Left colon (tissue), 2 donors: Measurements from ENCODE around the gene PIRT. TPM values are rescaled to one million over a fixed set of nuclear protein-coding genes. Genes with fewer than 3 reads are reported as not detected.

Experiments used
- total RNA-seq, 2 donors: library from RNA; stranded (reverse); fragmentation: NEBNext Ultra II Directional; extraction: Animal tissue kit (Norgen Biotek cat#: 25700); gene quantifications; one replicate each; pipeline ENCODE4 v1.2.1, GENCODE V29; 2021
- donor health status: DM: no; HTN: no; CAD: no.
- donor health status: DM: yes; HTN: yes; CAD: no.

The PIRT gene
- total RNA-seq, 2 donors from 2014 or later, result 0.58 to 1.1 TPM

Other genes starting within 250 kb of the PIRT start
- 1 to 10 TPM; 1.0 to 1.6 TPM for gene MYH3, start 180.8 kb downstream of the PIRT start, total RNA-seq
- 10 to 100 TPM; 43.4 to 48.7 TPM for gene SCO1, start 140.6 kb downstream of the PIRT start, total RNA-seq
- gene ADPRM, start 140.5 kb downstream of the PIRT start, total RNA-seq, result 1 to 10 TPM; 6.9 to 7.4 TPM
- gene TMEM220, start 108.1 kb downstream of the PIRT start, total RNA-seq, result 10 to 100 TPM; 10.5 to 26.1 TPM
- 10 to 100 TPM; 89.7 to 95.0 TPM for gene TMEM238L, start 34.0 kb downstream of the PIRT start, total RNA-seq